ENCODE results near the gene HES2.

DNA sequence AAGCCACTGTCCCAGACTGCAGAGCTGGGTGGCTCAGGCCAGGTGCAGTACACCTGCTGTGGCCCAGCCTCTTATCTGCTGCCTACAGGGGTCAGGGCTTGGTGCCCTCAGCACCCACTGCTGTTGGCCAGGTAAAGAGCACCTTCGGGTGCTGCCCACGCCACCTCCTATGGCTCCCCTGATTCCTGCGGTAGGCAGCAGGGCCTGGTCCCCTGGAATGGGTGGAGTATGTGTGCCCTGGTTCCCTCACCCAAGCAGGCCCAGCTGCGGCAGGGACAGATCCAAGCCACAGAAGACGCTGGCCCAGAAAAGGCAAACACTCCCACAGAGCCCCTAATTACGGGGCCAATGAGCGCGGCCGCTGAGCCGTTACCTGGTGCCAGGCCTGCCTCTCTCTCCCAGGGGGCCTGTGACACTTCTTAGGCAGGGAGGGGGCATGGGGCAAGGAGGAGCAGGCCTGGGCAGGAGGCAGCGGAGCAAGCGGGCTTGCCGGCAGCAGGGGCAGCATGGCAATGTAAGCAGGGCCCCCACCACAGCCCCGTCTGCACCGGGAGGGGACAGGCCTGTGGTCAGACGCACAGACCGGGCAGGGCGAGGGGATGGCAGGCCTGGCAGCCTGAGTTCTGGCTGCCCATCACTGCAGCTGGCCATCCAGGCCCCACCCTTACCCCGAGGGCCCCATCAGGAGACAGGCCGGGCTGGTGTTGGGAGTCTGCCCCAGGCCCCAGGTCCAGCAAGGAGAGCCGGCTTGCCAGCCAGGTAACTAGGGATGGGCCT is 23.8 kb upstream of the HES2 start:
- TF ChIP-seq POLR2A (IDR thresholded peaks at IDR 0.05; ENCODE audit: low read depth, low read length) (no peak), RAD21 (IDR thresholded peaks at IDR 0.05; ENCODE audit: low read length) (no peak), MAZ (IDR thresholded peaks at IDR 0.05; ENCODE audit: borderline replicate concordance, low read depth, low read length) (no peak), RCOR1 (IDR thresholded peaks at IDR 0.05; ENCODE audit: insufficient replicate concordance, low read length) (no peak), NFE2L2 (IDR thresholded peaks at IDR 0.05; ENCODE audit: low read depth, low read length) (no peak), FOS (IDR thresholded peaks at IDR 0.05; ENCODE audit: low read depth, low read length) (no peak)
- TF ChIP-seq, protein P1, sequence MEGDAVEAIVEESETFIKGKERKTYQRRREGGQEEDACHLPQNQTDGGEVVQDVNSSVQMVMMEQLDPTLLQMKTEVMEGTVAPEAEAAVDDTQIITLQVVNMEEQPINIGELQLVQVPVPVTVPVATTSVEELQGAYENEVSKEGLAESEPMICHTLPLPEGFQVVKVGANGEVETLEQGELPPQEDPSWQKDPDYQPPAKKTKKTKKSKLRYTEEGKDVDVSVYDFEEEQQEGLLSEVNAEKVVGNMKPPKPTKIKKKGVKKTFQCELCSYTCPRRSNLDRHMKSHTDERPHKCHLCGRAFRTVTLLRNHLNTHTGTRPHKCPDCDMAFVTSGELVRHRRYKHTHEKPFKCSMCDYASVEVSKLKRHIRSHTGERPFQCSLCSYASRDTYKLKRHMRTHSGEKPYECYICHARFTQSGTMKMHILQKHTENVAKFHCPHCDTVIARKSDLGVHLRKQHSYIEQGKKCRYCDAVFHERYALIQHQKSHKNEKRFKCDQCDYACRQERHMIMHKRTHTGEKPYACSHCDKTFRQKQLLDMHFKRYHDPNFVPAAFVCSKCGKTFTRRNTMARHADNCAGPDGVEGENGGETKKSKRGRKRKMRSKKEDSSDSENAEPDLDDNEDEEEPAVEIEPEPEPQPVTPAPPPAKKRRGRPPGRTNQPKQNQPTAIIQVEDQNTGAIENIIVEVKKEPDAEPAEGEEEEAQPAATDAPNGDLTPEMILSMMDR (conservative IDR thresholded peaks at IDR 0.05; ENCODE audit: low read depth, low read length): no peak
- TF ChIP-seq, protein P2, sequence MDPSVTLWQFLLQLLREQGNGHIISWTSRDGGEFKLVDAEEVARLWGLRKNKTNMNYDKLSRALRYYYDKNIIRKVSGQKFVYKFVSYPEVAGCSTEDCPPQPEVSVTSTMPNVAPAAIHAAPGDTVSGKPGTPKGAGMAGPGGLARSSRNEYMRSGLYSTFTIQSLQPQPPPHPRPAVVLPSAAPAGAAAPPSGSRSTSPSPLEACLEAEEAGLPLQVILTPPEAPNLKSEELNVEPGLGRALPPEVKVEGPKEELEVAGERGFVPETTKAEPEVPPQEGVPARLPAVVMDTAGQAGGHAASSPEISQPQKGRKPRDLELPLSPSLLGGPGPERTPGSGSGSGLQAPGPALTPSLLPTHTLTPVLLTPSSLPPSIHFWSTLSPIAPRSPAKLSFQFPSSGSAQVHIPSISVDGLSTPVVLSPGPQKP (IDR thresholded peaks at IDR 0.05; ENCODE audit: borderline replicate concordance, low read depth, low read length): no peak
